Vagina (tissue), 2 donors: ENCODE data around the gene TCN2. TPM values are rescaled to one million over a fixed set of nuclear protein-coding genes. Genes with fewer than 3 reads are reported as not detected.

ENCODE experiments used
- DNase-seq, 2 donors: peaks; one replicate each; pipeline ENCODE4 v3.0.0-alpha.2; 2017; ENCODE audit errors: extremely low spot score in 2 of 2
- H3K27ac ChIP-seq: fragments of 200-600 bp; sonication (generic); one replicate; pipeline ENCODE4 v1.5.1; 2019
- H3K27me3 ChIP-seq: fragments of 200-600 bp; sonication (generic); one replicate; pipeline ENCODE4 v1.5.1; 2019
- H3K36me3 ChIP-seq, 2 donors: fragments of 200-600 bp; sonication (generic); one replicate each; pipeline ENCODE4 v1.5.1; 2017 to 2019
- H3K4me1 ChIP-seq: fragments of 200-600 bp; sonication (generic); one replicate; pipeline ENCODE4 v1.5.1; 2019
- H3K4me3 ChIP-seq, 2 donors: fragments of 200-600 bp; sonication (generic); 1 replicate in 1 of 2; 2 replicates in 1 of 2; pipeline ENCODE4 v1.5.1; 2016 to 2019
- H3K9me3 ChIP-seq: fragments of 200-600 bp; sonication (generic); one replicate; pipeline ENCODE4 v1.5.1; 2019
- POLR2A ChIP-seq, 2 donors: fragments of 450-650 bp; IDR thresholded peaks; one replicate each; pipeline ENCODE4 v1.6.1; 2017; ENCODE audit warnings: antibody characterized with exemption in 2 of 2, mild to moderate bottlenecking in 2 of 2, moderate library complexity in 2 of 2
- POLR2AphosphoS5 ChIP-seq, 2 donors: sonication (generic); formaldehyde crosslinking; IDR thresholded peaks; one replicate each; pipeline ENCODE4 v1.9.0; 2017; ENCODE audit warnings: antibody characterized with exemption in 2 of 2, mild to moderate bottlenecking in 2 of 2, low read depth in 1 of 2; ENCODE audit not compliant: insufficient read depth in 1 of 2
- intact Hi-C: fragments of 100-400 bp; cut with DNase I; formaldehyde crosslinking; loops from one replicate; pipeline ENCODE4 v1.15.1; 2023
- total RNA-seq: library from RNA; depleted of rRNA; stranded (reverse); fragments of >200 nt; gene quantifications from one replicate; pipeline ENCODE4 v1.2.3, GENCODE V29; 2016
- TF ChIP-seq, protein P1 (sequence below), 3 experiments: fragments of 450-650 bp in 2 of 3; fragments of 200-600 bp in 1 of 3; sonication (generic) in 1 of 3; IDR thresholded peaks; one replicate each; pipeline ENCODE4 v1.5.1; 2017 to 2019; ENCODE audit warnings: antibody characterized with exemption in 3 of 3, mild to moderate bottlenecking in 2 of 3, moderate library complexity in 2 of 3

TCN2 gene
- total RNA-seq, 1 donor from 2014 or later: 20.4 TPM

GRCh38 chr22:30605449-30606110, 1.4 kb upstream of the TCN2 start:
- no peak for DNase-seq

GRCh38 chr22:30607300-30607930, 441 bp downstream of the TCN2 start:
- peak overlapping the region; percentile 58 to 67 for H3K4me3 ChIP-seq
- DNase-seq: no peak
- no peaks in the 10 kb centered on the region for H3K36me3 ChIP-seq
- intact Hi-C loops: no loop called here
- no peaks in the 10 kb centered on the region for H3K27me3 ChIP-seq
- H3K27ac ChIP-seq: peak overlapping the region; percentile 81
- TF ChIP-seq POLR2A (IDR thresholded peaks at IDR 0.05) (no peak), POLR2AphosphoS5 (IDR thresholded peaks at IDR 0.05; ENCODE audit: insufficient read depth in 1 of 2, low read depth in 1 of 2) (no peak)
- TF ChIP-seq, protein P1, sequence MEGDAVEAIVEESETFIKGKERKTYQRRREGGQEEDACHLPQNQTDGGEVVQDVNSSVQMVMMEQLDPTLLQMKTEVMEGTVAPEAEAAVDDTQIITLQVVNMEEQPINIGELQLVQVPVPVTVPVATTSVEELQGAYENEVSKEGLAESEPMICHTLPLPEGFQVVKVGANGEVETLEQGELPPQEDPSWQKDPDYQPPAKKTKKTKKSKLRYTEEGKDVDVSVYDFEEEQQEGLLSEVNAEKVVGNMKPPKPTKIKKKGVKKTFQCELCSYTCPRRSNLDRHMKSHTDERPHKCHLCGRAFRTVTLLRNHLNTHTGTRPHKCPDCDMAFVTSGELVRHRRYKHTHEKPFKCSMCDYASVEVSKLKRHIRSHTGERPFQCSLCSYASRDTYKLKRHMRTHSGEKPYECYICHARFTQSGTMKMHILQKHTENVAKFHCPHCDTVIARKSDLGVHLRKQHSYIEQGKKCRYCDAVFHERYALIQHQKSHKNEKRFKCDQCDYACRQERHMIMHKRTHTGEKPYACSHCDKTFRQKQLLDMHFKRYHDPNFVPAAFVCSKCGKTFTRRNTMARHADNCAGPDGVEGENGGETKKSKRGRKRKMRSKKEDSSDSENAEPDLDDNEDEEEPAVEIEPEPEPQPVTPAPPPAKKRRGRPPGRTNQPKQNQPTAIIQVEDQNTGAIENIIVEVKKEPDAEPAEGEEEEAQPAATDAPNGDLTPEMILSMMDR (IDR thresholded peaks at IDR 0.05): no peak
- H3K9me3 ChIP-seq: no peaks in the 10 kb centered on the region
- peaks cover 49% of the 10 kb centered on the region for H3K4me1 ChIP-seq

More at GRCh38 chr22:30605449-30606110, 1.4 kb upstream of the TCN2 start:
- Histone ChIP-seq H3K27me3 (no peaks in the 10 kb centered on the region), H3K27ac (peak overlapping the region; percentile 81), H3K4me1 (peaks cover 49% of the 10 kb centered on the region), H3K4me3 (peak overlapping the region; percentile 58 to 67), H3K9me3 (no peaks in the 10 kb centered on the region), H3K36me3 (no peaks in the 10 kb centered on the region)
- intact Hi-C loops: no loop called here
- TF ChIP-seq POLR2AphosphoS5 (IDR thresholded peaks at IDR 0.05; ENCODE audit: insufficient read depth in 1 of 2, low read depth in 1 of 2) (no peak), POLR2A (IDR thresholded peaks at IDR 0.05) (no peak)
- TF ChIP-seq, protein P1 (IDR thresholded peaks at IDR 0.05): peak in 2 of 3 experiments; percentile 7 to 22

DNA sequence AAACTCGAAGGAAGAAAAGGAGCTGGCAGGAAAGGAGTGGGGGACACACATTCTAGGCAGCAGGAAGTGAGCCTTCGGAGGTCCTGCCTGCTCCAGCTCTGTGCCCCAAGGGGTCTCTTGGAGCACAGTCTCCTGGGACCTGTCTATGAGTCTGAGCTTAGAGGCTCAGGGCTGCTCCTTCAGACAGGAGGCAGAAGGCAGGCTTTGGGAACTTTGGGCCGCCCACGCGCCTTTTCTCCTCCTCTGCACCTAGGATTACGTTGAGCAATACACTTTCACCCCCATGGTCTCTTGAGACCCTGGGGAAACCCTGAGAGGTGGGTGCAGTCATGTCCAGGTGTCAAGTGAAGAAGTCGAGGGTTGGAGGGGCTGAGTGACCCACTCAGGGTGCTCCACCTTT, 965 bp downstream of the TCN2 start:
- DNase-seq: no peak
- Histone ChIP-seq H3K9me3 (no peaks in the 10 kb centered on the region), H3K4me3 (peak overlapping the region in 1 of 2 donors; percentile 58), H3K27me3 (no peaks in the 10 kb centered on the region), H3K4me1 (peaks cover 49% of the 10 kb centered on the region), H3K27ac (peak overlapping the region; percentile 81), H3K36me3 (no peaks in the 10 kb centered on the region)
- intact Hi-C loops: no loop called here
- TF ChIP-seq POLR2AphosphoS5 (IDR thresholded peaks at IDR 0.05; ENCODE audit: insufficient read depth in 1 of 2, low read depth in 1 of 2) (no peak), POLR2A (IDR thresholded peaks at IDR 0.05) (no peak)
- TF ChIP-seq, protein P1 (IDR thresholded peaks at IDR 0.05): no peak

DNA sequence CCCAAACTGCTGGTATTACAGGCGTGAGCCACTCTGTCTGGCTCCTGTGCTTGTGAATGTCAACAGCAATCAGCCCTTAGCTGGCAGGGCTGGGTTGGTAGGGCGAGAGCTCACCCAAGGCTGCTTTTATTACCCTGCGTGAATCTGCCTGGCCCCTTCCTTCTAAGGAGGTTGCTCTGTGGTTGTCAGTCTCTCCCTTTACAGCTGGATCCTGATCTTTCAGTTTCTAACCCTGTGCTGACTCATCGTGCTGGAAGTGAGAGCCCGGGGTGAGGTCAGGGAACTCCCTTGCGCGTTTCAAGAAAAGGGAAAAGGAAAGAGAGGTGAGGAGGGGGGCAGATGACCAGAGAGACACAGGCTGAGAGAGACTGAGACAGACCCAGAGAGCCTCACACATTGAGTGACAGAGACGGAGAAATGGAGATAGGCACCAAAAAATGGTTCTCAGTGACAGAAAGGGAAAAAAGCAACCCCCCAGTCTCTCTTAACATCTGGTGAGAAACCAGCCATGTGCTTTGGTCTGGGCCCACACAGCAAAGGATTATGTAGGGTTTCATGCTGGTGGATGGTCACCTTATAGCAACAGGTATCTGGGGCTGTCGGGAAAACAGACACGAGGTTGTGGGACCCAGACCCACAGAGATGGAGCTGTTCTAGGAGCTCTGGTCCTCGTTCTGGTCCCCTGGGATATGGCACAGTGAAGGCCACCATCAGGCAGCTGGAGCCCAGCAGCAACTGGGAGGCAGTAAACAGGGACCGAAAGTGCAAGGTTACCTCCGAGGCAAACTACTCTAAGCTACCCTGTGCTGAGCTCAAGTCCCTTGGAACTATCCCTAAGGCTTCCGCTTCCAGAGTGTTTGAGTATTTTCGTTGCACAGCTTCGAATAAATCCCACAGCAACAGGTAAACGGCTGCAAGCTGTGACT, 2.5 kb downstream of the TCN2 start:
- no peaks in the 10 kb centered on the region for H3K27me3 ChIP-seq
- TF ChIP-seq POLR2AphosphoS5 (IDR thresholded peaks at IDR 0.05; ENCODE audit: insufficient read depth in 1 of 2, low read depth in 1 of 2) (peak; percentile 18 to 80), POLR2A (IDR thresholded peaks at IDR 0.05) (no peak)
- TF ChIP-seq, protein P1 (IDR thresholded peaks at IDR 0.05): no peak
- no peaks in the 10 kb centered on the region for H3K36me3 ChIP-seq
- no peak for DNase-seq
- intact Hi-C loops: no loop called here
- peak overlapping the region in 1 of 2 donors; percentile 10 for H3K4me3 ChIP-seq
- H3K9me3 ChIP-seq: no peaks in the 10 kb centered on the region
- peaks cover 49% of the 10 kb centered on the region for H3K4me1 ChIP-seq
- peak overlapping the region; percentile 81 for H3K27ac ChIP-seq
